Transverse colon (tissue), 4 donors: ENCODE measurements around the gene TMTC1.

Source experiments
- CTCF ChIP-seq, 5 experiments: fragments of 200-600 bp in 3 of 5; fragments of 450-650 bp in 2 of 5; sonication (generic) in 3 of 5; IDR thresholded peaks; 1 replicate in 2 of 5; 2 replicates in 3 of 5; pipeline ENCODE4 v1.5.1; 2016 to 2017; ENCODE audit warnings: antibody characterized with exemption in 5 of 5, inconsistent platforms in 3 of 5, mild to moderate bottlenecking in 2 of 5, moderate library complexity in 1 of 5
- POLR2A ChIP-seq: fragments of 450-650 bp; IDR thresholded peaks from one replicate; pipeline ENCODE4 v1.6.1; 2016; ENCODE audit warnings: antibody characterized with exemption, mild to moderate bottlenecking, moderate library complexity
- POLR2AphosphoS5 ChIP-seq, 3 donors: sonication (generic); formaldehyde crosslinking; IDR thresholded peaks; one replicate each; pipeline ENCODE4 v1.6.1; 2016; ENCODE audit warnings: antibody characterized with exemption in 3 of 3

- TF ChIP-seq CTCF (IDR thresholded peaks at IDR 0.05) (no peak), POLR2A (no peak), POLR2AphosphoS5 (IDR thresholded peaks at IDR 0.05) (no peak)
Observed at GRCh38 chr12:29734734-29735133, 49.0 kb downstream of the TMTC1 start.
